K562 (cell line): ENCODE data around the gene ZNF441. TPM values are rescaled to one million over a fixed set of nuclear protein-coding genes. Genes with fewer than 3 reads are reported as not detected.

Experiments used
- BDP1 ChIP-seq: IDR thresholded peaks from 3 replicates; pipeline ENCODE4 v1.6.1; 2011; ENCODE audit not compliant: insufficient read length, insufficient read depth
- GATA2 ChIP-seq: sonication (generic); formaldehyde crosslinking; IDR thresholded peaks from 2 replicates; pipeline ENCODE4 v1.4.0; 2020; ENCODE audit warnings: mild to moderate bottlenecking, missing genetic modification reagents
- HDAC2 ChIP-seq: fragments of 450-650 bp; IDR thresholded peaks from 2 replicates; pipeline ENCODE4 v1.6.1; 2016; ENCODE audit warnings: mild to moderate bottlenecking
- MEIS2 ChIP-seq: fragments of 450-650 bp; IDR thresholded peaks from 2 replicates; pipeline ENCODE4 v1.6.1; 2014; ENCODE audit warnings: mild to moderate bottlenecking; ENCODE audit not compliant: partially characterized antibody
- POLR2AphosphoS5 ChIP-seq: IDR thresholded peaks from 2 replicates; pipeline ENCODE4 v1.6.1; 2011; ENCODE audit warnings: mild to moderate bottlenecking, low read depth, low read length, moderate library complexity; ENCODE audit not compliant: control insufficient read depth, insufficient read depth
- PPARD ChIP-seq: fragments of 250-450 bp; sonication (Bioruptor Pico); IDR thresholded peaks from 2 replicates; pipeline ENCODE4 v1.8.0; 2022; ENCODE audit warnings: inconsistent platforms, mild to moderate bottlenecking, moderate library complexity
- SIRT6 ChIP-seq: IDR thresholded peaks from one replicate; pipeline ENCODE4 v1.6.1; 2012; ENCODE audit warnings: low read depth, mild to moderate bottlenecking, control low read depth, inconsistent platforms, low read length, moderate library complexity
- SP2 ChIP-seq: IDR thresholded peaks from 2 replicates; pipeline ENCODE4 v1.6.1; 2011; ENCODE audit warnings: mild to moderate bottlenecking, low read depth, low read length, moderate library complexity; ENCODE audit not compliant: poor library complexity, severe bottlenecking; ENCODE audit errors: extremely low read depth
- TCF7 ChIP-seq: sonication (generic); IDR thresholded peaks from 2 replicates; pipeline ENCODE4 v1.6.1; 2016; ENCODE audit warnings: antibody characterized with exemption, borderline replicate concordance
- TCFL5 ChIP-seq: fragments of 250-450 bp; sonication (Bioruptor Pico); conservative IDR thresholded peaks from 2 replicates; pipeline ENCODE4 v1.6.1; 2021; ENCODE audit warnings: mild to moderate bottlenecking, moderate library complexity, matching md5 sums
- TEAD1 ChIP-seq, 2 experiments: fragments of 450-650 bp in 1 of 2; sonication (generic) in 1 of 2; formaldehyde crosslinking; IDR thresholded peaks; 2 replicates each; pipeline versions ENCODE4 v1.4.0 to v1.8.0; 2020 to 2022; ENCODE audit warnings: mild to moderate bottlenecking in 2 of 2, missing genetic modification reagents in 1 of 2
- ZKSCAN8 ChIP-seq: fragments of 200-800 bp; sonication (Bioruptor generic); IDR thresholded peaks from 2 replicates; pipeline ENCODE4 v1.6.1; 2016; ENCODE audit warnings: missing genetic modification characterization, missing compliant biosample characterization
- ZNF785 ChIP-seq: fragments of 250-450 bp; sonication (Bioruptor Pico); IDR thresholded peaks from 2 replicates; pipeline ENCODE4 v1.4.0; 2020; ENCODE audit warnings: mild to moderate bottlenecking
- polyA plus RNA-seq, 8 experiments: library from polyadenylated mRNA; depleted of rRNA in 4 of 8; stranded (reverse) in 5 of 8; unstranded in 3 of 8; fragments of >200 nt; fragmentation: Nextera tagmentation in 2 of 8; fragmentation: Illumina TruSeq in 1 of 8; extraction: Ambion mirVana in 2 of 8; extraction: Trizol in 1 of 8; gene quantifications; 2 replicates each; pipeline versions ENCODE4 v1.2.1 to v1.2.3, GENCODE V29; 2011 to 2014; ENCODE audit warnings: inconsistent platforms in 1 of 8, missing spikeins in 1 of 8
- total RNA-seq, 7 experiments: library from RNA; depleted of rRNA in 6 of 7; stranded (reverse); fragments of >200 nt in 6 of 7; fragmentation: Illumina TruSeq in 2 of 7; extraction: Trizol in 2 of 7; gene quantifications; 2 replicates each; pipeline versions ENCODE4 v1.2.1 to v1.2.3, GENCODE V29; 2011 to 2021; ENCODE audit warnings: low replicate concordance in 1 of 7
- TF ChIP-seq, protein P1 (sequence below): fragments of 200-600 bp; sonication (generic); IDR thresholded peaks from one replicate; pipeline ENCODE4 v1.6.1; 2012; ENCODE audit warnings: mild to moderate bottlenecking, low read depth, low read length, inconsistent platforms
- TF ChIP-seq, protein P2 (sequence below): fragments of 200-800 bp; sonication (Bioruptor generic); IDR thresholded peaks from 2 replicates; pipeline ENCODE4 v1.6.1; 2017; ENCODE audit warnings: missing genetic modification characterization, missing compliant biosample characterization

The ZNF441 gene
- total and polyA plus RNA-seq, 9 of the 15 experiments (the other 6 are each of a cell fraction or from before 2014, with no cell fraction given), result 1.9 to 14.0 (median 7.8) TPM

DNA sequence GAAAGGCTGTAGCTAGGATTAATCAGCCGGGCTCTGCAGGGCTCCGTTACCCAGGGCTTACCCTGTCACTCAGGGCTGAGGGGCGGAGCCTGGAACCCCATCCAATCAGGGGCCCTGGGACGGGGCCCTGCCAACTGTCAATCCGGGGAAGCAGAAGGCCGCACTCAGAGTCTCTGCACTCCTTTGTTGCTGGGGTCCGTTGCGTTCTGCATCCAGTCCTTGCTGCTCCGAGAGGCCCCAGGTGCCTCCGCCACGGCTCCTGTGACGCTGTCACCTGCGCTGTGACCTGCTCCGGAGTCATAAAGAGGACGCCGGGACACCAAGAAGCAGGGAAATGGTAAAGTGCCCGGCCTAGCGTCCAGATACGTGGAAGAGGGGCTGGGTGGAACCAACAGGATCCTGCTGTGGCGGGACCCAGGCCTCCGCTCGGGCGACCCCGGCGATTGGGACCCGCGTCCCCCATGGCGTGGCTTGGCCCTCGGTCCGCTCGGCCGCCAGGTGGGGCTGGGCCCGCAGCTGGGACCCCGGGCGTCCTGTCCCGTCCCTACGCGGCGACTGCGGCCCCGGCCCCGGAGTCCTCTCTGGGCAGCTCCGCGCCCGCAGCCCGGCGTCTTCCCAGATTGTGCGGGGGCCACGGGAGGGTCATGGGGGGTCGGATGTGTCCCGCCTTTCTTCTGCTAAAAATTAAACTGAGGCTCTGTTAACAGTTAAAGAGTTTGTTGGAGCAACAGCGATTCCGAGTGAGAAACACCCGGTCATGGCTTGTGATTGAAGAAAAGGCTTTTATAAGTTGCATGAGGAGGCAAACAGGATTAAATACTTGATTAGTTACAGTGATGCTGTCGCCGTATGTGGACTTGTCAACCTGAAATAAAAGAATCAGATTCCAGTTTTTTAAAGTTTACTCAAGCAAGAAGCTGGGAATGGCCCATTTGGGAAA is 31.9 kb downstream of the ZNF441 start, which contains the start of gene ZNF491 (continued):
- no peak for TF ChIP-seq GATA2 (CRISPR knock-in tag)
- no peak for TF ChIP-seq SIRT6
- no peak for TF ChIP-seq SP2
- TF ChIP-seq MEIS2, result peak; percentile 54
- no peak for TF ChIP-seq TCFL5 (CRISPR knock-in tag)
- TF ChIP-seq, protein P1, sequence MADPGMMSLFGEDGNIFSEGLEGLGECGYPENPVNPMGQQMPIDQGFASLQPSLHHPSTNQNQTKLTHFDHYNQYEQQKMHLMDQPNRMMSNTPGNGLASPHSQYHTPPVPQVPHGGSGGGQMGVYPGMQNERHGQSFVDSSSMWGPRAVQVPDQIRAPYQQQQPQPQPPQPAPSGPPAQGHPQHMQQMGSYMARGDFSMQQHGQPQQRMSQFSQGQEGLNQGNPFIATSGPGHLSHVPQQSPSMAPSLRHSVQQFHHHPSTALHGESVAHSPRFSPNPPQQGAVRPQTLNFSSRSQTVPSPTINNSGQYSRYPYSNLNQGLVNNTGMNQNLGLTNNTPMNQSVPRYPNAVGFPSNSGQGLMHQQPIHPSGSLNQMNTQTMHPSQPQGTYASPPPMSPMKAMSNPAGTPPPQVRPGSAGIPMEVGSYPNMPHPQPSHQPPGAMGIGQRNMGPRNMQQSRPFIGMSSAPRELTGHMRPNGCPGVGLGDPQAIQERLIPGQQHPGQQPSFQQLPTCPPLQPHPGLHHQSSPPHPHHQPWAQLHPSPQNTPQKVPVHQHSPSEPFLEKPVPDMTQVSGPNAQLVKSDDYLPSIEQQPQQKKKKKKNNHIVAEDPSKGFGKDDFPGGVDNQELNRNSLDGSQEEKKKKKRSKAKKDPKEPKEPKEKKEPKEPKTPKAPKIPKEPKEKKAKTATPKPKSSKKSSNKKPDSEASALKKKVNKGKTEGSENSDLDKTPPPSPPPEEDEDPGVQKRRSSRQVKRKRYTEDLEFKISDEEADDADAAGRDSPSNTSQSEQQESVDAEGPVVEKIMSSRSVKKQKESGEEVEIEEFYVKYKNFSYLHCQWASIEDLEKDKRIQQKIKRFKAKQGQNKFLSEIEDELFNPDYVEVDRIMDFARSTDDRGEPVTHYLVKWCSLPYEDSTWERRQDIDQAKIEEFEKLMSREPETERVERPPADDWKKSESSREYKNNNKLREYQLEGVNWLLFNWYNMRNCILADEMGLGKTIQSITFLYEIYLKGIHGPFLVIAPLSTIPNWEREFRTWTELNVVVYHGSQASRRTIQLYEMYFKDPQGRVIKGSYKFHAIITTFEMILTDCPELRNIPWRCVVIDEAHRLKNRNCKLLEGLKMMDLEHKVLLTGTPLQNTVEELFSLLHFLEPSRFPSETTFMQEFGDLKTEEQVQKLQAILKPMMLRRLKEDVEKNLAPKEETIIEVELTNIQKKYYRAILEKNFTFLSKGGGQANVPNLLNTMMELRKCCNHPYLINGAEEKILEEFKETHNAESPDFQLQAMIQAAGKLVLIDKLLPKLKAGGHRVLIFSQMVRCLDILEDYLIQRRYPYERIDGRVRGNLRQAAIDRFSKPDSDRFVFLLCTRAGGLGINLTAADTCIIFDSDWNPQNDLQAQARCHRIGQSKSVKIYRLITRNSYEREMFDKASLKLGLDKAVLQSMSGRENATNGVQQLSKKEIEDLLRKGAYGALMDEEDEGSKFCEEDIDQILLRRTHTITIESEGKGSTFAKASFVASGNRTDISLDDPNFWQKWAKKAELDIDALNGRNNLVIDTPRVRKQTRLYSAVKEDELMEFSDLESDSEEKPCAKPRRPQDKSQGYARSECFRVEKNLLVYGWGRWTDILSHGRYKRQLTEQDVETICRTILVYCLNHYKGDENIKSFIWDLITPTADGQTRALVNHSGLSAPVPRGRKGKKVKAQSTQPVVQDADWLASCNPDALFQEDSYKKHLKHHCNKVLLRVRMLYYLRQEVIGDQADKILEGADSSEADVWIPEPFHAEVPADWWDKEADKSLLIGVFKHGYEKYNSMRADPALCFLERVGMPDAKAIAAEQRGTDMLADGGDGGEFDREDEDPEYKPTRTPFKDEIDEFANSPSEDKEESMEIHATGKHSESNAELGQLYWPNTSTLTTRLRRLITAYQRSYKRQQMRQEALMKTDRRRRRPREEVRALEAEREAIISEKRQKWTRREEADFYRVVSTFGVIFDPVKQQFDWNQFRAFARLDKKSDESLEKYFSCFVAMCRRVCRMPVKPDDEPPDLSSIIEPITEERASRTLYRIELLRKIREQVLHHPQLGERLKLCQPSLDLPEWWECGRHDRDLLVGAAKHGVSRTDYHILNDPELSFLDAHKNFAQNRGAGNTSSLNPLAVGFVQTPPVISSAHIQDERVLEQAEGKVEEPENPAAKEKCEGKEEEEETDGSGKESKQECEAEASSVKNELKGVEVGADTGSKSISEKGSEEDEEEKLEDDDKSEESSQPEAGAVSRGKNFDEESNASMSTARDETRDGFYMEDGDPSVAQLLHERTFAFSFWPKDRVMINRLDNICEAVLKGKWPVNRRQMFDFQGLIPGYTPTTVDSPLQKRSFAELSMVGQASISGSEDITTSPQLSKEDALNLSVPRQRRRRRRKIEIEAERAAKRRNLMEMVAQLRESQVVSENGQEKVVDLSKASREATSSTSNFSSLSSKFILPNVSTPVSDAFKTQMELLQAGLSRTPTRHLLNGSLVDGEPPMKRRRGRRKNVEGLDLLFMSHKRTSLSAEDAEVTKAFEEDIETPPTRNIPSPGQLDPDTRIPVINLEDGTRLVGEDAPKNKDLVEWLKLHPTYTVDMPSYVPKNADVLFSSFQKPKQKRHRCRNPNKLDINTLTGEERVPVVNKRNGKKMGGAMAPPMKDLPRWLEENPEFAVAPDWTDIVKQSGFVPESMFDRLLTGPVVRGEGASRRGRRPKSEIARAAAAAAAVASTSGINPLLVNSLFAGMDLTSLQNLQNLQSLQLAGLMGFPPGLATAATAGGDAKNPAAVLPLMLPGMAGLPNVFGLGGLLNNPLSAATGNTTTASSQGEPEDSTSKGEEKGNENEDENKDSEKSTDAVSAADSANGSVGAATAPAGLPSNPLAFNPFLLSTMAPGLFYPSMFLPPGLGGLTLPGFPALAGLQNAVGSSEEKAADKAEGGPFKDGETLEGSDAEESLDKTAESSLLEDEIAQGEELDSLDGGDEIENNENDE, result no peak
- no peak for TF ChIP-seq TCF7
- TF ChIP-seq BDP1, result no peak
- no peak for TF ChIP-seq ZNF785 (CRISPR knock-in tag)
- TF ChIP-seq POLR2AphosphoS5, result no peak
- no peak for TF ChIP-seq HDAC2
- TF ChIP-seq ZKSCAN8 (CRISPR knock-in tag), result no peak
- TF ChIP-seq, protein P2, sequence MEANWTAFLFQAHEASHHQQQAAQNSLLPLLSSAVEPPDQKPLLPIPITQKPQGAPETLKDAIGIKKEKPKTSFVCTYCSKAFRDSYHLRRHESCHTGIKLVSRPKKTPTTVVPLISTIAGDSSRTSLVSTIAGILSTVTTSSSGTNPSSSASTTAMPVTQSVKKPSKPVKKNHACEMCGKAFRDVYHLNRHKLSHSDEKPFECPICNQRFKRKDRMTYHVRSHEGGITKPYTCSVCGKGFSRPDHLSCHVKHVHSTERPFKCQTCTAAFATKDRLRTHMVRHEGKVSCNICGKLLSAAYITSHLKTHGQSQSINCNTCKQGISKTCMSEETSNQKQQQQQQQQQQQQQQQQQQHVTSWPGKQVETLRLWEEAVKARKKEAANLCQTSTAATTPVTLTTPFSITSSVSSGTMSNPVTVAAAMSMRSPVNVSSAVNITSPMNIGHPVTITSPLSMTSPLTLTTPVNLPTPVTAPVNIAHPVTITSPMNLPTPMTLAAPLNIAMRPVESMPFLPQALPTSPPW (CRISPR knock-in tag), result no peak
- no peak for TF ChIP-seq PPARD (CRISPR knock-in tag)
- TF ChIP-seq TEAD1 (CRISPR knock-in tag; IDR thresholded peaks at IDR 0.05), result no peak
